ENCODE measurements around the gene PLCH1.
A peak's percentile ranks its signal among the peaks of the same experiment; 100 is the strongest.

Gene PLCH1

GRCh38 chr3:155744626-155745324, at the start of gene PLCH1:
PLCH1 (minus strand) TSS chr3:155745071; CDS start chr3:155704224, 40,847 bp downstream.
- peak; percentile 81 for DNase-seq

GRCh38 chr3:155792532-155792931, 47.7 kb upstream of the PLCH1 start:
- no peak for DNase-seq

- no peak for DNase-seq
These were observed 46.3 kb upstream of the PLCH1 start for GRCh38 chr3:155791190-155791589.

GRCh38 chr3:155790272-155790925, 45.5 kb upstream of the PLCH1 start:
- no peak for DNase-seq

- peak; percentile 3 for DNase-seq
These were observed 40.9 kb upstream of the PLCH1 start for GRCh38 chr3:155785662-155786295.

GRCh38 chr3:155782390-155782953, 37.6 kb upstream of the PLCH1 start:
- DNase-seq = no peak

- no peak for DNase-seq
These were observed 35.4 kb upstream of the PLCH1 start for GRCh38 chr3:155780291-155780690.

GRCh38 chr3:155778462-155778861, 33.6 kb upstream of the PLCH1 start:
- DNase-seq = no peak

- DNase-seq = no peak
These were observed 27.9 kb upstream of the PLCH1 start for GRCh38 chr3:155772801-155773200.

- DNase-seq = no peak
These were observed 26.3 kb upstream of the PLCH1 start for GRCh38 chr3:155771126-155771525.

- no peak for DNase-seq
These were observed 21.3 kb upstream of the PLCH1 start for GRCh38 chr3:155766206-155766605.

GRCh38 chr3:155763870-155764463, 19.1 kb upstream of the PLCH1 start:
- DNase-seq = no peak

GRCh38 chr3:155760653-155761052, 15.8 kb upstream of the PLCH1 start:
- DNase-seq = no peak

GRCh38 chr3:155757577-155757976, 12.7 kb upstream of the PLCH1 start:
- no peak for DNase-seq

GRCh38 chr3:155753038-155753639, 8.3 kb upstream of the PLCH1 start:
- DNase-seq = no peak

GRCh38 chr3:155748611-155749365, 3.9 kb upstream of the PLCH1 start:
- DNase-seq = no peak

GRCh38 chr3:155747946-155748290, 3.0 kb upstream of the PLCH1 start:
- no peak for DNase-seq

- peak; percentile 14 for DNase-seq
These were observed 2.5 kb upstream of the PLCH1 start for GRCh38 chr3:155747286-155747945.

GRCh38 chr3:155746703-155747102, 1.8 kb upstream of the PLCH1 start:
- no peak for DNase-seq

- DNase-seq = peak; percentile 57
These were observed 1.1 kb upstream of the PLCH1 start for GRCh38 chr3:155745795-155746550.
